Activated CD8-positive, alpha-beta memory T cell treated with anti-CD3 and anti-CD28 coated beads, Interleukin-2, amount 50 U/mL, for 24 hours (primary cell): Measurements from ENCODE around the gene COL6A2.
"Not testable (repeated sequence)": the region's sequence is repeated elsewhere in the genome, so short reads cannot be mapped to it uniquely, and the experiment has no call there.

Experiments used
- DNase-seq: peaks from one replicate; pipeline ENCODE4 v3.0.0-alpha.2; 2020; ENCODE audit errors: extremely low read depth

Gene COL6A2

GRCh38 chr21:46155514-46156377, 57.8 kb downstream of the COL6A2 start, which contains the start of gene FTCD:
Gene FTCD, minus strand, starts transcription at chr21:46155579. Its CDS starts 56 bp downstream, at chr21:46155523.
- no peak for DNase-seq

DNA sequence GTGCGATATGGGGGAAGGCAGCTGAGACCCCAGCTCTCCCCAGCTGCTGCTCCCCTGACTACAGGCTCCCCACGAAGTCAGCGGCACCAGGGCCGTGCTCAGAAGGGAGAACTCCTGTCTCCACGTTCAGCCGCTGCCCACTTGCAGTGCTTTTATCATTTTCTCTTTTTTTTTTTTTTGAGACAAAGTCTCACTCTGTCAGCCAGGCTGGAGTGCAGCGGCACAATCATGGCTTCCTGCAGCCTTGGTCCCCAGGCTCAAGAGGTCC, 58.4 kb downstream of the COL6A2 start:
- no peak for DNase-seq

DNA sequence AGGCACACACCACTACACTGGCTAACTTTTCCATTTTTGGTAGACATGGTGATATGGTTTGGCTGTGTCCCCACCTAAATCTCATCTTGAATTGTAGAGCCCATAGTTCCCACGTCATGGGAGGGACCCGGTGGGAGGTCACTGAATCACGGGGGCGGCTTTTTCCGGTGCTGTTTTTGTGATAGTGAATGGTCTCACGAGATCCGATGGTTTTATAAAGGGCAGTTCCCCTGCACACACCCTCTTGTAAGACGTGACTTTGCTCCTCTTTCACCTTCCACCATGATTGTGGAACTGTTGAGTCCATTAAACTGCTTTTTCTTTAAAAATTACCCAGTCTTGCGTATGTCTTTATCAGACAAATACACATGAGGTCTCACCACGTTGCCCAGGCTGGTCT, 58.8 kb downstream of the COL6A2 start:
- no peak for DNase-seq

DNA sequence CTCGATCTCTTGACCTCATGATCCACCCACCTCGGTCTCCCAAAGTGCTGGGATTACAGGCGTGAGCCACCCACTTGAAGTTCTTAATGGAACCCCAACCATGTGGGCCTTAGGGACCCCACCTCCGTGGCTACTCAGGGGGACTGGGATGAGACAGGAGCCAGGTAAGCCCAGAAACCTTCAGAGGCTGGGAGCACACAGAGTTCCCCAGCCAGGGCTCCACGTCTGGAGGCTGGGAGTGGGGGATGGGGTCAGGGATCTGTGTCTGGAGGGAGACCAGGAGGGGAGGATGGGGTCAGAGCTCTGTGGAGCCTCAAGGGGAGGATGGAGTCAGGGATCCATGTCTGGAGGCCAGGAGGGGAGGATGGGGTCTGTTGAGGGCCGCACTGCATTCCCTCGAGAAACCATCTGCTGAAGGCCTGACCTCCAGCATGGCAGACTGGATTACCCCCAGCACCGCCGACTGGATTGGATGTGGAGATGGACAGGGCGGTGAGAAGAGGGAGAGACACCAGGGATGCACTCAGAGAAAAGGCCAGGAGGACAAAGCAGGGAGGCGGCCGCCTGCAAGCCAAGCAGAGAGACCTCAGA, 59.6 kb downstream of the COL6A2 start:
- DNase-seq, result no peak

- DNase-seq, result no peak
These were observed 60.1 kb downstream of the COL6A2 start for GRCh38 chr21:46157987-46158451.

- DNase-seq, result no peak
These were observed 60.9 kb downstream of the COL6A2 start for GRCh38 chr21:46158666-46159300.

- no peak for DNase-seq
These were observed 61.5 kb downstream of the COL6A2 start for GRCh38 chr21:46159390-46159789.

DNA sequence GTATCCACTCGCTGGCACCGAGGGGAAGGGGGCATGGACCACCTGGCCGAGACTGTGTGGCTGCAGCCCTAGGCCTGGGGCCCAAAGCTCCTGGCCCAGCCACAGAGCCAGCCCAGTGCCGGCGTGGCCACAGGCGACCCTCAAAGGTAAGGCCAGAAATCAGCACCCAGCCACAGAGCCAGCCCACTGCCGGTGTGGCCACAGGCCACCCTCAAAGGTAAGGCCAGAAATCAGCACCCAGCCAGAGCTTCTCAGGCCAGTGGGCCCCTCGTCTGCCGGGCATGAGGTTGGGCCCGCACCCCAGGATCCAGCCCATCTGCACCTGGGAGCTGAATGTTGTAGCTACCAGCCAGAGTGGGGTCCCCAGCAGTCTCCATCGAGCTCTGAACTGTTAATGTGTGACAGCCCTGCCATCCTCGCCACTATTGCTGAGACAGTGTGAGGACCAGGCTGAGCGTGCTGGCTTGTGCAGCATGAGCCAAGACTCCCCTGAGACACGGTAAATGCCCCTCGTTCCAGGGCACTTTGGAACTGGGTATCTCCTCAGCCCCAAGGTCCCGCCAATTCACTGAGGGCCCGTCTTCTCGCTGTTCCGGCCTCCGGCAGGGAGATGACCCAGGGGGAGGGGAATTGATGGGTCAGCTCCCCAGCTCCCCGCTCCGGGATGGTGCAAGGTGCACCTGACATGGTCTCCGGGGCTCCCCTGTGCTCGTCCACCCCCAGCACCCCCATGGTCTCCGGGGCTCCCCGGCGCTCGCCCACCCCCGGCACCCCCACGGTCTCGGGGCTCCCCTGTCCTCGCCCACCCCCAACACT, 62.1 kb downstream of the COL6A2 start:
- DNase-seq, result no peak

- no peak for DNase-seq
These were observed 62.7 kb downstream of the COL6A2 start for GRCh38 chr21:46160657-46160906.

DNA sequence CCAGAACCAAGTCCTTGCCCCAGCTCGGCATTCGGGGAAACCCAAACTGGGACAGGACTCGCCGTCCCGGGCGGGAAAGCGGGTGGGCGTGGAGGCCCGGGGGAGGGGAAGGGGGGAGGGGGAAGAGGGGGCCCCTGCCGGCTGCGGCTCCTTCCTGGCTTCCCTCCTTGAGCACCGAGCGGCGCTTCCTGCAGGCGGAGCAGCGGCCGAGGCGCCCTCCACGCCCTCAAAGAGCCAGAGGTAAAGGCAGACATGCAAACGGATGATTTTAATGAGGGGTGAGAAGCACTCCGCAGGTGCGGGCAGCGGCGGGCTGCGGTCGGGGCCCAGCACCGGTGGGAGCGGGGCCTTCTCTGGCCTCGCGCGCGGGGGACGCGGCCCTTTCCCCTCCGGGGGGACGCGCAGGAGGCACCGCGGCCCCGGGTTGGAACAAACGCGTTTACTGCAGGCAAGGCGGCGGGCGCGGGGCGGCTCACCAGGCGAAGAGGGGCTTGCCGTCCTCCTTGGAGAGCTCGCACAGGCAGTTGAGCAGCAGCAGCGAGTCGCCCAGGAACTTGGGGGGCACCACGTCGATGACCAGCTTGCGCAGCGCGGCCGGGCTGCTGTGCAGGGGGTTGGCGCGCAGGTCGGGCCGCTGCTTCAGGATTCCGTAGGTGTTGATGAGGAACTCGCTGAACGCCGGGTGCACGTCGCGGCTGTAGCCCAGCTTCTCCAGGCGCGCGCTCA, 63.2 kb downstream of the COL6A2 start:
- no peak for DNase-seq

DNA sequence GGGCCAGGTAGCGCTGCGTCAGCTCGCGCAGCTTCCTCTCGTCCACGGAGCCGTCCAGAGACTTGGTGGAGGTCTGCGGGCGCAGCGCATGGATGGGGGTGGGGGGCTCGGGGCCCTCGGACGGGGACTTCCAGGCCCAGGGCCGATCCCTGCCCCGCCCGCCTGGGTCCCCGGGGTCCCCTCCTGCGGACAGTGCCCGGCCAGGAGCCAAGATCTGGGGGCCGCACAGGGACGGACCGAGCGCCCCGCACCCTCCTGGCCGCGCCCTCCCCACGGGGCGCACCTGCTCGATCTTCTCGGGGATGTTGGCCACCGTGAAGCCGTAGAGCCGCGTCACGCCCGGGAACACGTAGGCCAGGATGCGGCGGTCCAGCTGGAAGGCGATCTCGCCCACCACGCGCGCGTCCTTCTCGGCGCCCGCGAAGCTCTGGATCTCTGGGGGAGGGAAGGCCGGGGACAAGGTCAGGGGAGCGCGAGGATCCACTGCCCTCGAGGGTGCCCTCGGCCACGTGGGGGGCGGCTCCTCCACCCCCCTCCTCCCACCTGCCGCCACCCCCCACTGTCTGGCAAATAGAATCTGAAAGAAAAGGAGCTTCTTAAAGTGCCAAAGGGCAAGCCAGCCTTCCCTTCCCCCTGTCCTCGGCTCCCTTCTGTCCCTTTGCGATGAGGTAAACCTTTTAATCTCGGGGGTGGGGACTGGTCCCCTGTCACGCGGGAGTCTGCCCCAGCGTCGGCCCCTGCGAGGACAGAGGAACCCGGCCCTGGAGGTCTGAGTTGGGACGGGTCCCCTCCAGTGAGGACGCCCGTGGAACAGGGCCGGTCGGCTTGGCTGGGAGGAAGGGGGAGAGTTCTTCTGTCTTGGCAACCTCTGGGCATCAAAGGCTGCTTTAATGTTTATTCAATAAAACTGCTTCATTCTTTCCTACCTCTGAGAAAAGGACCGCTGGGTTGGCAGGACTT, 64.0 kb downstream of the COL6A2 start:
- DNase-seq, result no peak

DNA sequence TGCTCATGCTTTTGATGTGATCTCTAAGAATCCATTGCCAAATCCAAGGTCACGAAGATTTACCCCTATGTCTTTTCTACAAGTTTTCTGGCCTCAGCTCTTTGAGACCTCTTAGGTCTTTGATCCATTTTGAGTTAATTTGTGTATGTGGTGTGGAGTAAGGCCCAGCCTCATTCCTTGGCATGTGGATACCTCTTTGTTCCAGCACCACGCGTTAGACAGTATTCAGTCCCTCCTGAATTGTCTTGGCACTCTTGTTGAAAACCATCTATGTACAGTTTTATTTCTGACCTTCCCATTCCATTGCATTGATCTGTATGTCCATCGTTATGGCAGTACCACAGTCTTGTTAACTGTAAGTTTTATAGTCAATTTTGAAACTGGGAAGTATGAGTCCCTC, 65.5 kb downstream of the COL6A2 start:
- DNase-seq, result no peak

DNA sequence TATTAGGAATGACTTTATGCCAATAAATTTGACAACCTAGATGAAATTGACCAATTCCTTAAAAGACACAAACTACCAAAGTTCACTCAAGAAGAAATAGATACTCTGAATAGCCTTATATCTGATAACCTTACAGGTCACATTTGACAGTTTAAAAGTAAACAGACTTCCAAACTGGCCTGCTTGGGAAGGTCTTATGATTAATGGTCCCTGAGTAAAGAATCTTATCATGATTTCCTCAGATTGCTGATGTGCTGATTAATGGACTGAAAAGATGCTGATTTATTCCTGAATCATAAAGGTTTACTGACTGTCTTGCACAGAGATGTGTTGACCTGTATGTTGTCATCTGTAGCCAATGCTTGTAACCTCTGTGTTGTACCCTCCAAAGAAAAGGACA, 67.2 kb downstream of the COL6A2 start:
- DNase-seq, result no peak

GRCh38 chr21:46168238-46168637, 70.3 kb downstream of the COL6A2 start:
- DNase-seq, result no peak

GRCh38 chr21:46168659-46169386, 70.9 kb downstream of the COL6A2 start:
- no peak for DNase-seq

GRCh38 chr21:46170436-46171193, 72.7 kb downstream of the COL6A2 start:
- DNase-seq, result not testable (repeated sequence)

GRCh38 chr21:46171585-46171984, 73.7 kb downstream of the COL6A2 start:
- DNase-seq, result no peak

DNA sequence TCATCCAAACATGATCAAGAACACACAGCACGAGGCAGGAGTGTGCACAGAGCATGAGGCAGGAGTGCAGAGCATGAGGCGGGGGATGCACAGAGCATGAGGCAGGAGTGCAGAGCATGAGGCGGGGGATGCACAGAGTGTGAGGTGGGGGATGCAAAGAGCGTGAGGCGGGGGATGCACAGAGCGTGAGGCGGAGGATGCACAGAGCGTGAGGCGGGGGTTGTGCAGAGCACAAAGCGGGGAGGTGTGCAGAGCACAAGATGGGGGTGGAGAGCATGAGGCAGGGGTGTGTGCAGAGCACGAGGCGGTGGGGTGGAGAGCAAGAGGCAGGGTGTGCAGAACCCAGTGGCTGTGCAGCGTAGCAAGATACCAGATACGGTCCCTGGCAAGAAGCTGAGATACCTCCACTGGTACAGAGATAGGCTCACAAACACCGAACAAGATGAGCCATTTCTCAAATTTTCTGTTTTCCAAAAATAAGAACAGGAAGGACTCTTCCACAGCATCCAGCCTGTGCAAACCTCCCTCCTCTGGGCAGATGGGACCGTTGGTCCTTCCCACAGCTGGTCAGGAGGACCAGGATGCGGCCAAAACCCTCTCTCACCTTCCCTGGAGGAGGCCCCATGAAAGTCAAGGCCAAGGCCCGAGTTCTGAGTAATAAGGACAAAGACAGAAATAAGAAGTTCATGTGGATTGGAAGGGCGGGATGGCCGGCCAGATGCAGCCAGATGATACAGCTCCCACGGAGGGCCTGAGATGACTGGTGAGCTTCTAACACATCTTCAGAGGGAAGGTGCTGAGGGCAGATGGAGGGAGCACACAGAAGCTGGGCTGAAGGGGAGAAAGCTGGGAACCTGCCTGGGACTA, 74.3 kb downstream of the COL6A2 start:
- DNase-seq, result no peak
